H1 (cell line): ENCODE measurements around the gene DPF1. TPM values are rescaled to one million over a fixed set of nuclear protein-coding genes. Genes with fewer than 3 reads are reported as not detected.

Experiments
- CTCF ChIA-PET: fragments of 300-600 bp; sonication (Branson Sonifier 250); formaldehyde crosslinking; loops from one replicate; lab custom pipeline; 2021; ENCODE audit not compliant: partially characterized antibody; lab: Charles Lee
- POLR2A ChIA-PET: fragments of 300-600 bp; sonication (Branson Sonifier 250); formaldehyde crosslinking; loops from one replicate; lab custom pipeline; 2021; ENCODE audit warnings: inconsistent platforms; ENCODE audit not compliant: partially characterized antibody; lab: Charles Lee
- DNase-seq, 2 experiments: peaks; one replicate each; pipeline versions ENCODE4 v3.0.0 to v3.0.0-alpha.2; 2010 to 2022; ENCODE audit warnings: low spot score in 2 of 2, low read depth in 1 of 2, mixed read lengths in 1 of 2
- FAIRE-seq: peaks from 2 replicates; lab custom pipeline; 2011; peaks lifted over from hg19 to GRCh38; lab: Jason Lieb, UNC
- H2AFZ ChIP-seq: 2 replicates; pipeline ENCODE4 v1.8.1; 2012; ENCODE audit warnings: low read length, inconsistent platforms
- H2AK5ac ChIP-seq: 2 replicates; pipeline ENCODE4 v1.6.1; 2013; ENCODE audit warnings: low read depth, low read length
- H2BK120ac ChIP-seq: replicated peaks from 2 replicates; pipeline ENCODE3; 2013; ENCODE audit warnings: low read depth, low read length, inconsistent platforms
- H2BK12ac ChIP-seq: 2 replicates; pipeline ENCODE4 v1.6.1; 2013; ENCODE audit warnings: low read depth, low read length
- H2BK15ac ChIP-seq: 2 replicates; pipeline ENCODE4 v1.6.1; 2013; ENCODE audit warnings: low read length
- H2BK20ac ChIP-seq: 2 replicates; pipeline ENCODE4 v1.6.1; 2013; ENCODE audit warnings: low read length
- H2BK5ac ChIP-seq: 2 replicates; pipeline ENCODE4 v1.6.1; 2013; ENCODE audit warnings: low read depth, low read length
- H3K14ac ChIP-seq: 2 replicates; pipeline ENCODE4 v1.6.1; 2013; ENCODE audit warnings: inconsistent platforms; ENCODE audit not compliant: insufficient read length
- H3K18ac ChIP-seq: 2 replicates; pipeline ENCODE4 v1.6.1; 2013; ENCODE audit warnings: low read length; ENCODE audit errors: extremely low read depth
- H3K23ac ChIP-seq: 2 replicates; pipeline ENCODE4 v1.6.1; 2013; ENCODE audit warnings: inconsistent platforms; ENCODE audit not compliant: insufficient read length
- H3K23me2 ChIP-seq: 2 replicates; pipeline ENCODE4 v1.6.1; 2013; ENCODE audit warnings: low read depth, low read length
- H3K27ac ChIP-seq: 2 replicates; pipeline ENCODE4 v1.6.1; 2011; ENCODE audit warnings: low read depth, low read length, inconsistent platforms
- H3K27me3 ChIP-seq, 4 experiments: replicated peaks in 1 of 4; 1 replicate in 1 of 4; 2 replicates in 3 of 4; pipeline versions ENCODE4 v1.6.1 to v1.8.1; 2011 to 2013; ENCODE audit warnings: low read length in 3 of 4, mild to moderate bottlenecking in 3 of 4, inconsistent platforms in 2 of 4, mixed read lengths in 2 of 4, moderate library complexity in 1 of 4; ENCODE audit not compliant: control insufficient read depth in 3 of 4, insufficient read depth in 3 of 4; ENCODE audit errors: extremely low read depth in 1 of 4
- H3K36me3 ChIP-seq, 4 experiments: 2 replicates each; pipeline versions ENCODE4 v1.6.1 to v1.8.1; 2011 to 2013; ENCODE audit warnings: mild to moderate bottlenecking in 4 of 4, low read length in 3 of 4, moderate library complexity in 2 of 4, control low read depth in 1 of 4, inconsistent platforms in 1 of 4; ENCODE audit not compliant: insufficient read depth in 4 of 4, control insufficient read depth in 2 of 4
- H3K4ac ChIP-seq: replicated peaks from 2 replicates; pipeline ENCODE3; 2013; ENCODE audit warnings: low read length, low read depth, mixed read lengths, inconsistent platforms; ENCODE audit not compliant: insufficient read length
- H3K4me1 ChIP-seq, 4 experiments: replicated peaks in 1 of 4; 1 replicate in 1 of 4; 2 replicates in 3 of 4; pipeline versions ENCODE4 v1.6.1 to v1.8.1; 2011 to 2013; ENCODE audit warnings: low read length in 3 of 4, inconsistent platforms in 2 of 4, mixed read lengths in 1 of 4; ENCODE audit not compliant: insufficient read depth in 4 of 4, control insufficient read depth in 3 of 4
- H3K4me2 ChIP-seq, 2 experiments: 2 replicates each; pipeline versions ENCODE4 v1.6.1 to v1.8.1; 2011 to 2013; ENCODE audit warnings: low read depth in 2 of 2, low read length in 2 of 2, control low read depth in 1 of 2, inconsistent platforms in 1 of 2, mild to moderate bottlenecking in 1 of 2; ENCODE audit not compliant: insufficient read depth in 1 of 2
- H3K4me3 ChIP-seq, 4 experiments: fragments of 200-600, 300-600 bp in 1 of 4; sonication (generic), shearing (Covaris generic), sonication (Bioruptor Twin) in 1 of 4; 2 replicates each; pipeline versions ENCODE4 v1.5.1 to v1.8.1; 2011 to 2016; ENCODE audit warnings: low read length in 4 of 4, low read depth in 3 of 4, control low read depth in 2 of 4, inconsistent platforms in 2 of 4, mild to moderate bottlenecking in 2 of 4, mixed read lengths in 1 of 4, moderate library complexity in 1 of 4; ENCODE audit not compliant: insufficient read depth in 2 of 4; ENCODE audit errors: extremely low read depth in 1 of 4
- H3K56ac ChIP-seq: replicated peaks from 2 replicates; pipeline ENCODE3; 2013; ENCODE audit warnings: low read depth, mild to moderate bottlenecking, mixed read lengths, low read length, inconsistent platforms; ENCODE audit not compliant: insufficient read length
- H3K79me1 ChIP-seq: 2 replicates; pipeline ENCODE4 v1.6.1; 2013; ENCODE audit warnings: low read depth, low read length, control low read depth
- H3K79me2 ChIP-seq, 2 experiments: 2 replicates each; pipeline versions ENCODE4 v1.6.1 to v1.8.1; 2012 to 2013; ENCODE audit warnings: low read length in 2 of 2, mild to moderate bottlenecking in 2 of 2, inconsistent platforms in 1 of 2; ENCODE audit not compliant: insufficient read depth in 2 of 2, control insufficient read depth in 1 of 2
- H3K9ac ChIP-seq, 4 experiments: replicated peaks in 1 of 4; 1 replicate in 1 of 4; 2 replicates in 3 of 4; pipeline versions ENCODE4 v1.6.1 to v1.8.1; 2011 to 2013; ENCODE audit warnings: low read depth in 3 of 4, low read length in 3 of 4, control low read depth in 2 of 4, mild to moderate bottlenecking in 2 of 4, moderate library complexity in 2 of 4, inconsistent platforms in 1 of 4; ENCODE audit errors: extremely low read depth in 1 of 4
- H3K9me3 ChIP-seq, 2 experiments: 2 replicates each; pipeline versions ENCODE4 v1.6.1 to v1.8.1; 2012 to 2013; ENCODE audit warnings: mild to moderate bottlenecking in 2 of 2, moderate library complexity in 2 of 2, control low read depth in 1 of 2, inconsistent platforms in 1 of 2, low read depth in 1 of 2, low read length in 1 of 2, mixed read lengths in 1 of 2; ENCODE audit not compliant: insufficient read depth in 2 of 2
- H4K20me1 ChIP-seq, 2 experiments: replicated peaks in 1 of 2; 2 replicates each; pipeline versions ENCODE3 to v1.8.1; 2011 to 2013; ENCODE audit warnings: inconsistent platforms in 2 of 2, low read length in 2 of 2, mild to moderate bottlenecking in 1 of 2; ENCODE audit not compliant: insufficient read depth in 2 of 2, control insufficient read depth in 1 of 2
- H4K5ac ChIP-seq: 2 replicates; pipeline ENCODE4 v1.6.1; 2013; ENCODE audit warnings: low read length, low read depth, mixed read lengths, inconsistent platforms; ENCODE audit not compliant: insufficient read length
- H4K8ac ChIP-seq: 2 replicates; pipeline ENCODE4 v1.8.0; 2013; ENCODE audit warnings: mild to moderate bottlenecking, moderate library complexity, low read length, inconsistent platforms; ENCODE audit not compliant: insufficient read depth; ENCODE audit errors: extremely low read depth
- H4K91ac ChIP-seq: replicated peaks from 2 replicates; pipeline ENCODE3; 2013; ENCODE audit warnings: low read length, mixed read lengths, inconsistent platforms; ENCODE audit not compliant: insufficient read length
- ATF2 ChIP-seq: IDR thresholded peaks from 2 replicates; pipeline ENCODE4 v1.6.1; 2012; ENCODE audit warnings: low read length, inconsistent platforms
- BRCA1 ChIP-seq: IDR thresholded peaks from 2 replicates; pipeline ENCODE4 v1.6.1; 2012; ENCODE audit warnings: low read depth, low read length, improper control_type of control experiment
- CREB1 ChIP-seq: IDR thresholded peaks from 2 replicates; pipeline ENCODE4 v1.6.1; 2012; ENCODE audit warnings: inconsistent platforms
- NRF1 ChIP-seq: IDR thresholded peaks from 2 replicates; pipeline ENCODE4 v1.6.1; 2011; ENCODE audit warnings: mild to moderate bottlenecking, low read depth, low read length, improper control_type of control experiment
- RXRA ChIP-seq: IDR thresholded peaks from 2 replicates; pipeline ENCODE4 v1.6.1; 2011; ENCODE audit warnings: low read depth, mild to moderate bottlenecking, low read length, moderate library complexity; ENCODE audit not compliant: insufficient read depth
- SP1 ChIP-seq: IDR thresholded peaks from 2 replicates; pipeline ENCODE4 v1.6.1; 2011; ENCODE audit warnings: low read depth, low read length
- SP2 ChIP-seq: IDR thresholded peaks from 2 replicates; pipeline ENCODE4 v1.6.1; 2012; ENCODE audit warnings: mild to moderate bottlenecking, low read length, inconsistent platforms
- SP4 ChIP-seq: IDR thresholded peaks from 2 replicates; pipeline ENCODE4 v1.6.1; 2012; ENCODE audit warnings: low read length, inconsistent platforms
- SRF ChIP-seq: IDR thresholded peaks from 2 replicates; pipeline ENCODE4 v1.6.1; 2011; ENCODE audit warnings: mild to moderate bottlenecking, low read depth, low read length, moderate library complexity
- USF2 ChIP-seq: IDR thresholded peaks from 2 replicates; pipeline ENCODE4 v1.6.1; 2011; ENCODE audit warnings: low read length, improper control_type of control experiment
- YY1 ChIP-seq: IDR thresholded peaks from 2 replicates; pipeline ENCODE4 v1.6.1; 2011; ENCODE audit warnings: low read depth, mild to moderate bottlenecking, low read length
- WGBS, 2 experiments: shearing (Covaris generic) in 1 of 2; methylation state at CpG; one replicate each; pipeline versions ENCODE4 v1.1.6 to v1.1.7; 2013 to 2015; ENCODE audit warnings: low lambda C conversion rate in 2 of 2, mixed read lengths in 2 of 2, inconsistent platforms in 1 of 2, low coverage in 1 of 2, missing lambda C conversion rate in 1 of 2; ENCODE audit not compliant: insufficient replicate concordance in 2 of 2, insufficient coverage in 1 of 2, insufficient read length in 1 of 2; ENCODE audit errors: extremely low coverage in 1 of 2, missing lambda C conversion rate in 1 of 2; 5-methylcytosine and 5-hydroxymethylcytosine counted together
- polyA plus RNA-seq, 7 experiments: library from polyadenylated mRNA; depleted of rRNA in 3 of 7; stranded (reverse) in 5 of 7; unstranded in 2 of 7; fragments of >200 nt in 5 of 7; fragments of 200-250 nt in 2 of 7; gene quantifications; 1 replicate in 5 of 7; 2 replicates in 1 of 7; 4 replicates in 1 of 7; pipeline versions ENCODE4 v1.2.1 to v1.2.3, GENCODE V29; 2011 to 2013; ENCODE audit warnings: missing spikeins in 2 of 7, mixed read lengths in 2 of 7
- total RNA-seq: library from RNA; stranded (reverse); fragmentation: NEBNext Ultra II Directional; extraction: Animal tissue kit (Norgen Biotek cat#: 25700); gene quantifications from 2 replicates; pipeline ENCODE4 v1.2.1, GENCODE V29; 2021

DPF1 gene
- total and polyA plus RNA-seq, 2 of the 8 experiments (the other 6 are each of a cell fraction or from before 2014, with no cell fraction given), result 12.9 to 15.6 TPM

- Histone ChIP-seq H2BK12ac (peak overlapping the region; percentile 84; the same call in 1 of the 2 replicates), H3K79me1 (0 out of 2 replicates have a peak, but pooled peaks cover 2% of the 10 kb centered on the region), H3K9me3 (no peaks in the 10 kb centered on the region), H3K4ac (peak overlapping the region; percentile 82), H3K23ac (no peak overlapping the region), H4K20me1 (peaks cover 0 to 2% of the 10 kb centered on the region in 2 experiments), H3K14ac (no peak overlapping the region), H3K79me2 (no peaks in the 10 kb centered on the region), H2BK5ac (peak overlapping the region; percentile 78; the same call in 1 of the 2 replicates), H3K9ac (no peak overlapping the region), H2BK20ac (0 out of 2 replicates have a peak overlapping the region, but pooled peaks have one; percentile 86), H3K27ac (no peak overlapping the region), H3K23me2 (peaks cover 8% of the 10 kb centered on the region; the same call in 1 of the 2 replicates), H2BK15ac (peak overlapping the region; percentile 29; the same call in 1 of the 2 replicates), H2AFZ (no peak overlapping the region), H3K56ac (no peak overlapping the region), H3K4me2 (peak overlapping the region; percentile 58 to 75), H3K36me3 (no peaks in the 10 kb centered on the region), H2BK120ac (no peak overlapping the region), H4K5ac (peak overlapping the region; percentile 5), H3K4me3 (peak overlapping the region in 3 of 4 experiments; percentile 4 to 50 (median 14); a peak in 5 of 8 replicates), H2AK5ac (peak overlapping the region; percentile 65; the same call in 1 of the 2 replicates), H4K8ac (no peak overlapping the region; the same call in 1 of the 2 replicates), H3K18ac (peak overlapping the region; percentile 71), H4K91ac (peak overlapping the region; percentile 35), H3K4me1 (peaks cover 10 to 41% (median 24%) of the 10 kb centered on the region in 4 experiments), H3K27me3 (peaks cover 0 to 11% (median 9%) of the 10 kb centered on the region in 4 experiments; a peak in 4 of 7 replicates)
- DNase-seq (no peak), FAIRE-seq (no peak)
- ChIA-PET POLR2A (interaction anchor here (0.8 to 3.4 kb wide), 13 partner anchors 8 to 134 kb away, joined by 3 to 19 read pairs (median 6); partner anchors contain the start of genes C19orf33 and SPINT2), CTCF (interaction anchor here (0.6 to 10.2 kb wide), 21 partner anchors 8 to 136 kb away, joined by 3 to 124 read pairs (median 4); partner anchors contain the start of genes C19orf33, CATSPERG, GGN and SPINT2)
- 32% methylated on average over 10 of the region's 10 CpGs; no CpG with 5 or more reads in 1 of the 2 experiments for WGBS, 2 experiments
- TF ChIP-seq SP1 (no peak), SP4 (no peak), USF2 (no peak), CREB1 (no peak), YY1 (no peak), NRF1 (no peak), ATF2 (no peak), RXRA (no peak), BRCA1 (no peak), SRF (no peak), SP2 (no peak)
Observed at GRCh38 chr19:38251564-38252051, 27.6 kb upstream of the DPF1 start.
